Measurements from ENCODE around the gene MMP17. TPM values are rescaled to one million over a fixed set of nuclear protein-coding genes. Genes with fewer than 3 reads are reported as not detected.

The MMP17 gene
- total RNA-seq, 3 donors from 2014 or later, result 2.9 to 18.6 (median 4.7) TPM

DNA sequence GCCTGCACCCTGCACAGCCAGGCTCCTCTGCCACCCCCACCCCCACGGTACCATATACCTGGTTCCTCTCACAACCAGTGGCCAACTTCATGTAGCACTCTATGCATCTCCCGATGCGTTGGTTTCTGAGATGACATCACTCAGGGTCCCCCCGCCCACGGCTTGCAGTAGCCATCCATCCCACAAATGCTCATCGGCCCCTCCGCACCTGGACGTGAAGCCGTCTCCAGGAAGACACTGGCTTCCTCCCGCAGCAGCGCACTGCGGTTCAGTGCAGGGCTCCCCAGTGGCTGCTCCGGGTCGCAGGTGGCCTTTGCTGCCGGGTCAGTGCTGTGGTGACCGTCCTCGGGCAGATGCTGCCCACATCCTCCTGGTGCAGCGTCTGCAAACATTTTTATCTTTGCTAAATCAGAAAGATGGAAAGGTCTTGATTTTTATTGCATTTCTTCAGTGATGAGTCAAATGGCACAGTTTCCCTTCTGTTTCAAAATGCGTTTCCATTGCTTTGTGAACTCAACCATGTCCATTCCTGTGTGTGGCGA is 27.5 kb upstream of the MMP17 start:
- Histone ChIP-seq H3K36me3 (peaks cover 10% of the 10 kb centered on the region), H3K27ac (no peak overlapping the region)
- intact Hi-C loops (cut with DNase I; ENCODE audit: low total_unique reads), result no loop called here

GRCh38 chr12:131801254-131801866 is 26.8 kb upstream of the MMP17 start:
- H3K9me3 ChIP-seq, result no peaks in the 10 kb centered on the region
- no peak overlapping the region for H3K27ac ChIP-seq
- peaks cover 10% of the 10 kb centered on the region for H3K36me3 ChIP-seq
- no peaks in the 10 kb centered on the region for H3K27me3 ChIP-seq
- no peak for DNase-seq (ENCODE audit: low spot score in 2 of 2)
- TF ChIP-seq, protein P1, sequence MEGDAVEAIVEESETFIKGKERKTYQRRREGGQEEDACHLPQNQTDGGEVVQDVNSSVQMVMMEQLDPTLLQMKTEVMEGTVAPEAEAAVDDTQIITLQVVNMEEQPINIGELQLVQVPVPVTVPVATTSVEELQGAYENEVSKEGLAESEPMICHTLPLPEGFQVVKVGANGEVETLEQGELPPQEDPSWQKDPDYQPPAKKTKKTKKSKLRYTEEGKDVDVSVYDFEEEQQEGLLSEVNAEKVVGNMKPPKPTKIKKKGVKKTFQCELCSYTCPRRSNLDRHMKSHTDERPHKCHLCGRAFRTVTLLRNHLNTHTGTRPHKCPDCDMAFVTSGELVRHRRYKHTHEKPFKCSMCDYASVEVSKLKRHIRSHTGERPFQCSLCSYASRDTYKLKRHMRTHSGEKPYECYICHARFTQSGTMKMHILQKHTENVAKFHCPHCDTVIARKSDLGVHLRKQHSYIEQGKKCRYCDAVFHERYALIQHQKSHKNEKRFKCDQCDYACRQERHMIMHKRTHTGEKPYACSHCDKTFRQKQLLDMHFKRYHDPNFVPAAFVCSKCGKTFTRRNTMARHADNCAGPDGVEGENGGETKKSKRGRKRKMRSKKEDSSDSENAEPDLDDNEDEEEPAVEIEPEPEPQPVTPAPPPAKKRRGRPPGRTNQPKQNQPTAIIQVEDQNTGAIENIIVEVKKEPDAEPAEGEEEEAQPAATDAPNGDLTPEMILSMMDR (IDR thresholded peaks at IDR 0.05), result no peak
- TF ChIP-seq POLR2AphosphoS5 (IDR thresholded peaks at IDR 0.05), result no peak
- no peaks in the 10 kb centered on the region for H3K4me1 ChIP-seq
- no peak overlapping the region for H3K4me3 ChIP-seq
- intact Hi-C loops (cut with DNase I; ENCODE audit: low total_unique reads), result no loop called here

More for the DNA sequence above, 27.5 kb upstream of the MMP17 start:
- TF ChIP-seq POLR2A (IDR thresholded peaks at IDR 0.05), result no peak
- TF ChIP-seq, protein P1 (IDR thresholded peaks at IDR 0.05), result no peak
- TF ChIP-seq POLR2AphosphoS5 (IDR thresholded peaks at IDR 0.05), result no peak
- no peaks in the 10 kb centered on the region for H3K4me1 ChIP-seq
- H3K9me3 ChIP-seq, result no peaks in the 10 kb centered on the region
- H3K4me3 ChIP-seq, result no peak overlapping the region
- no peaks in the 10 kb centered on the region for H3K27me3 ChIP-seq
- DNase-seq (ENCODE audit: low spot score in 2 of 2), result no peak

DNA sequence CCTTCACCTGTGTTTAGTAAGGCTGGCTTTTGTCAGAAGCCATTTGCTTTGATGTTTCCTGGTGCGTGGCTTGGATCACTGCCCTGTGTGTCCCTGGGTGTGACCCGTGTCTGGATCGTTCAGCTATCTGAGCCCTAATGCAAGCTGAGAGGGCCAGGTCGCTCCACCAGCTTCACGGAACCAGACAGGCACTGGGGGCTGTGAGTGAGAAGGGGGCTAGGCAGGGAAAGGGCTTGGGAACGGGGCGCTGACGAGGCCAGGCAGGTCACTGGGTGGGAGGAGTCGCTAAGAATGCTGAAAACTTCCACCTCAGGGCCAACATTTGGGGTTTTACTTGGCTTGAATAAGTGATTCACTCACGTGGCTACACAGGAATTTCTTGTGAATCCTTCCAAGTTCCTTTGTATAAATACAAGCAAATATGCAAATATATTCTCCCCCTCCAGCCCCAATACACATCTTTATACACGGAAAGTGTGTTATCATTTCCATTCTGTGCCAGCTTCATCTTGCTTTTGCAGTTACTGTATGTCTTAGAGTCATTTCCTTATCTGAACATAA is 24.2 kb upstream of the MMP17 start:
- no peak overlapping the region for H3K4me3 ChIP-seq
- peaks cover 3% of the 10 kb centered on the region for H3K36me3 ChIP-seq
- no peak for TF ChIP-seq POLR2A (IDR thresholded peaks at IDR 0.05)
- TF ChIP-seq POLR2AphosphoS5 (IDR thresholded peaks at IDR 0.05), result no peak
- TF ChIP-seq, protein P1 (IDR thresholded peaks at IDR 0.05), result no peak
- no peaks in the 10 kb centered on the region for H3K4me1 ChIP-seq
- intact Hi-C loops (cut with DNase I; ENCODE audit: low total_unique reads), result no loop called here
- no peak for DNase-seq (ENCODE audit: low spot score in 2 of 2)
- H3K9me3 ChIP-seq, result no peaks in the 10 kb centered on the region
- no peak overlapping the region for H3K27ac ChIP-seq
- H3K27me3 ChIP-seq, result no peaks in the 10 kb centered on the region

- intact Hi-C loops (cut with DNase I; ENCODE audit: low total_unique reads), result no loop called here
- Histone ChIP-seq H3K4me3 (no peak overlapping the region), H3K36me3 (peaks cover 3% of the 10 kb centered on the region), H3K9me3 (no peaks in the 10 kb centered on the region), H3K4me1 (no peaks in the 10 kb centered on the region), H3K27ac (no peak overlapping the region), H3K27me3 (no peaks in the 10 kb centered on the region)
- TF ChIP-seq, protein P1 (IDR thresholded peaks at IDR 0.05), result no peak
- TF ChIP-seq POLR2A (IDR thresholded peaks at IDR 0.05) (no peak), POLR2AphosphoS5 (IDR thresholded peaks at IDR 0.05) (no peak)
- DNase-seq (ENCODE audit: low spot score in 2 of 2), result no peak
Measured at GRCh38 chr12:131805421-131805820, 22.8 kb upstream of the MMP17 start.

GRCh38 chr12:131806674-131807073 is 21.5 kb upstream of the MMP17 start:
- H3K27ac ChIP-seq, result no peak overlapping the region
- intact Hi-C loops (cut with DNase I; ENCODE audit: low total_unique reads), result no loop called here
- H3K27me3 ChIP-seq, result no peaks in the 10 kb centered on the region
- no peak overlapping the region for H3K4me3 ChIP-seq
- no peaks in the 10 kb centered on the region for H3K9me3 ChIP-seq
- DNase-seq (ENCODE audit: low spot score in 2 of 2), result no peak
- H3K4me1 ChIP-seq, result no peaks in the 10 kb centered on the region
- peaks cover 3% of the 10 kb centered on the region for H3K36me3 ChIP-seq
- TF ChIP-seq POLR2A (IDR thresholded peaks at IDR 0.05) (no peak), POLR2AphosphoS5 (IDR thresholded peaks at IDR 0.05) (no peak)
- TF ChIP-seq, protein P1 (IDR thresholded peaks at IDR 0.05), result no peak

All from breast epithelium (tissue), 4 donors.